NCI-H146 treated with DMSO at 0.1 percent for 48 hours (cell line): ENCODE data around the gene PDE8B.

ENCODE experiments used
- DNase-seq: peaks from one replicate; lab custom pipeline; 2025; ENCODE audit not compliant: unreplicated experiment; lab: John Stamatoyannopoulos, UW

The PDE8B gene

GRCh38 chr5:77230727-77231470 is 20.4 kb downstream of the PDE8B start:
- no peak for DNase-seq

- DNase-seq, result no peak
Observed at GRCh38 chr5:77231471-77232138, 21.1 kb downstream of the PDE8B start.

GRCh38 chr5:77232574-77233358 is 22.3 kb downstream of the PDE8B start:
- DNase-seq, result no peak

- no peak for DNase-seq
Observed at GRCh38 chr5:77235846-77236721, 25.6 kb downstream of the PDE8B start.

- DNase-seq, result no peak
Observed at GRCh38 chr5:77239126-77239741, 28.8 kb downstream of the PDE8B start.

GRCh38 chr5:77241444-77241843 is 31.0 kb downstream of the PDE8B start:
- DNase-seq, result no peak

GRCh38 chr5:77249475-77249874 is 39.0 kb downstream of the PDE8B start:
- no peak for DNase-seq

- DNase-seq, result no peak
Observed at GRCh38 chr5:77250021-77250420, 39.5 kb downstream of the PDE8B start.

GRCh38 chr5:77251921-77252320 is 41.4 kb downstream of the PDE8B start:
- no peak for DNase-seq

- DNase-seq, result no peak
Observed at GRCh38 chr5:77255617-77256016, 45.1 kb downstream of the PDE8B start.

- DNase-seq, result no peak
Observed at GRCh38 chr5:77256406-77256805, 45.9 kb downstream of the PDE8B start.

GRCh38 chr5:77258652-77259051 is 48.2 kb downstream of the PDE8B start:
- DNase-seq, result no peak

- DNase-seq, result no peak
Observed at GRCh38 chr5:77259476-77259875, 49.0 kb downstream of the PDE8B start.

- no peak for DNase-seq
Observed at GRCh38 chr5:77262697-77263096, 52.2 kb downstream of the PDE8B start.

- no peak for DNase-seq
Observed at GRCh38 chr5:77266291-77266690, 55.8 kb downstream of the PDE8B start.

GRCh38 chr5:77267496-77267895 is 57.0 kb downstream of the PDE8B start:
- no peak for DNase-seq

GRCh38 chr5:77272206-77272605 is 61.7 kb downstream of the PDE8B start:
- DNase-seq, result no peak

GRCh38 chr5:77277759-77278158 is 67.3 kb downstream of the PDE8B start:
- no peak for DNase-seq

- no peak for DNase-seq
Observed at GRCh38 chr5:77280036-77280435, 69.6 kb downstream of the PDE8B start.

- no peak for DNase-seq
Observed at GRCh38 chr5:77281969-77282336, 71.5 kb downstream of the PDE8B start.
